ENCODE measurements around the gene FLT1.

Gene FLT1

GRCh38 chr13:28528388-28528787, 33.5 kb upstream of the FLT1 start:
- DNase-seq: no peak

GRCh38 chr13:28527629-28528028, 32.7 kb upstream of the FLT1 start:
- DNase-seq: no peak

GRCh38 chr13:28526876-28527275, 31.9 kb upstream of the FLT1 start:
- no peak for DNase-seq

GRCh38 chr13:28522871-28523270, 27.9 kb upstream of the FLT1 start:
- no peak for DNase-seq

- no peak for DNase-seq
Measured at GRCh38 chr13:28513745-28514144, 18.8 kb upstream of the FLT1 start.

GRCh38 chr13:28510542-28510941, 15.6 kb upstream of the FLT1 start:
- no peak for DNase-seq

- no peak for DNase-seq
Measured at GRCh38 chr13:28510066-28510465, 15.1 kb upstream of the FLT1 start.

- no peak for DNase-seq
Measured at GRCh38 chr13:28505543-28506135, 10.7 kb upstream of the FLT1 start.

GRCh38 chr13:28503182-28503967, 8.4 kb upstream of the FLT1 start:
- DNase-seq: no peak

GRCh38 chr13:28501547-28501946, 6.6 kb upstream of the FLT1 start:
- DNase-seq: no peak

- no peak for DNase-seq
Measured at GRCh38 chr13:28499609-28500008, 4.7 kb upstream of the FLT1 start.

GRCh38 chr13:28498481-28499115, 3.7 kb upstream of the FLT1 start:
- no peak for DNase-seq

GRCh38 chr13:28497143-28497876, 2.4 kb upstream of the FLT1 start:
- DNase-seq: no peak

GRCh38 chr13:28496188-28496564, 1.2 kb upstream of the FLT1 start:
- no peak for DNase-seq

GRCh38 chr13:28495538-28496187, 735 bp upstream of the FLT1 start:
- no peak for DNase-seq

- no peak for DNase-seq
Measured at GRCh38 chr13:28494504-28494777, 487 bp downstream of the FLT1 start.

GRCh38 chr13:28493740-28494503, 1.0 kb downstream of the FLT1 start:
- DNase-seq: no peak

GRCh38 chr13:28492569-28493367, 2.2 kb downstream of the FLT1 start:
- DNase-seq: no peak

- no peak for DNase-seq
Measured at GRCh38 chr13:28490061-28490460, 4.9 kb downstream of the FLT1 start.

GRCh38 chr13:28489524-28489931, 5.4 kb downstream of the FLT1 start:
- no peak for DNase-seq

GRCh38 chr13:28488376-28489005, 6.4 kb downstream of the FLT1 start:
- no peak for DNase-seq
